ENCODE results near the gene ZNF599.

DNA sequence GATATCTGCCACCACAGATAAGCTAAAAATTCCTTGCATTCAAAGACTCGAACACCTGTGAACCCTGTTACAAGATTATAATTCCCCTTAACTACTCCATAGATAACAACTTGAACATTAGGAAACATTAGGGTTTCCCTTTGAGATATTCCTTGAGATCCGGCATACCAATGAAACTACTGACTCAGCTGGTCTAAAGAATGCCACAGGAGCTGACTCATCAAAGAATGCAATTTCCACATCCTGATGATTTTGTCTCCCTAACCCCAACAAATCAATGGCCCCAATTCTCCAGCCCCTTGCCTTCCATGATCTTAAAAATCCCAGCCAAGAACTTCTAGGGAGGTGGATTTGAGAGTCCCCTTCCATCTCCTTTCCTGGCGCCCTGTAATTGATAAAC, 35.6 kb upstream of the ZNF599 start:
- TF ChIP-seq, protein P1, sequence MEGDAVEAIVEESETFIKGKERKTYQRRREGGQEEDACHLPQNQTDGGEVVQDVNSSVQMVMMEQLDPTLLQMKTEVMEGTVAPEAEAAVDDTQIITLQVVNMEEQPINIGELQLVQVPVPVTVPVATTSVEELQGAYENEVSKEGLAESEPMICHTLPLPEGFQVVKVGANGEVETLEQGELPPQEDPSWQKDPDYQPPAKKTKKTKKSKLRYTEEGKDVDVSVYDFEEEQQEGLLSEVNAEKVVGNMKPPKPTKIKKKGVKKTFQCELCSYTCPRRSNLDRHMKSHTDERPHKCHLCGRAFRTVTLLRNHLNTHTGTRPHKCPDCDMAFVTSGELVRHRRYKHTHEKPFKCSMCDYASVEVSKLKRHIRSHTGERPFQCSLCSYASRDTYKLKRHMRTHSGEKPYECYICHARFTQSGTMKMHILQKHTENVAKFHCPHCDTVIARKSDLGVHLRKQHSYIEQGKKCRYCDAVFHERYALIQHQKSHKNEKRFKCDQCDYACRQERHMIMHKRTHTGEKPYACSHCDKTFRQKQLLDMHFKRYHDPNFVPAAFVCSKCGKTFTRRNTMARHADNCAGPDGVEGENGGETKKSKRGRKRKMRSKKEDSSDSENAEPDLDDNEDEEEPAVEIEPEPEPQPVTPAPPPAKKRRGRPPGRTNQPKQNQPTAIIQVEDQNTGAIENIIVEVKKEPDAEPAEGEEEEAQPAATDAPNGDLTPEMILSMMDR (IDR thresholded peaks at IDR 0.05 in 2 of 3, conservative IDR thresholded peaks at IDR 0.05 in 1 of 3; ENCODE audit: borderline replicate concordance in 1 of 3, insufficient read depth in 1 of 3, low read depth in 2 of 3, low read length in 2 of 3), result no peak
- TF ChIP-seq, protein P2, sequence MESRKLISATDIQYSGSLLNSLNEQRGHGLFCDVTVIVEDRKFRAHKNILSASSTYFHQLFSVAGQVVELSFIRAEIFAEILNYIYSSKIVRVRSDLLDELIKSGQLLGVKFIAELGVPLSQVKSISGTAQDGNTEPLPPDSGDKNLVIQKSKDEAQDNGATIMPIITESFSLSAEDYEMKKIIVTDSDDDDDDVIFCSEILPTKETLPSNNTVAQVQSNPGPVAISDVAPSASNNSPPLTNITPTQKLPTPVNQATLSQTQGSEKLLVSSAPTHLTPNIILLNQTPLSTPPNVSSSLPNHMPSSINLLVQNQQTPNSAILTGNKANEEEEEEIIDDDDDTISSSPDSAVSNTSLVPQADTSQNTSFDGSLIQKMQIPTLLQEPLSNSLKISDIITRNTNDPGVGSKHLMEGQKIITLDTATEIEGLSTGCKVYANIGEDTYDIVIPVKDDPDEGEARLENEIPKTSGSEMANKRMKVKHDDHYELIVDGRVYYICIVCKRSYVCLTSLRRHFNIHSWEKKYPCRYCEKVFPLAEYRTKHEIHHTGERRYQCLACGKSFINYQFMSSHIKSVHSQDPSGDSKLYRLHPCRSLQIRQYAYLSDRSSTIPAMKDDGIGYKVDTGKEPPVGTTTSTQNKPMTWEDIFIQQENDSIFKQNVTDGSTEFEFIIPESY (IDR thresholded peaks at IDR 0.05; ENCODE audit: extremely low read depth, insufficient replicate concordance, low read length), result no peak
- TF ChIP-seq CEBPB (IDR thresholded peaks at IDR 0.05; ENCODE audit: low read depth) (no peak), ZFX (IDR thresholded peaks at IDR 0.05) (no peak), EZH2 (IDR thresholded peaks at IDR 0.05) (no peak), POLR2A (IDR thresholded peaks at IDR 0.05; ENCODE audit: borderline replicate concordance, extremely low read depth, insufficient read depth, insufficient read length) (no peak), CBX3 (IDR thresholded peaks at IDR 0.05; ENCODE audit: low read depth) (no peak)
- TF ChIP-seq, protein P3, sequence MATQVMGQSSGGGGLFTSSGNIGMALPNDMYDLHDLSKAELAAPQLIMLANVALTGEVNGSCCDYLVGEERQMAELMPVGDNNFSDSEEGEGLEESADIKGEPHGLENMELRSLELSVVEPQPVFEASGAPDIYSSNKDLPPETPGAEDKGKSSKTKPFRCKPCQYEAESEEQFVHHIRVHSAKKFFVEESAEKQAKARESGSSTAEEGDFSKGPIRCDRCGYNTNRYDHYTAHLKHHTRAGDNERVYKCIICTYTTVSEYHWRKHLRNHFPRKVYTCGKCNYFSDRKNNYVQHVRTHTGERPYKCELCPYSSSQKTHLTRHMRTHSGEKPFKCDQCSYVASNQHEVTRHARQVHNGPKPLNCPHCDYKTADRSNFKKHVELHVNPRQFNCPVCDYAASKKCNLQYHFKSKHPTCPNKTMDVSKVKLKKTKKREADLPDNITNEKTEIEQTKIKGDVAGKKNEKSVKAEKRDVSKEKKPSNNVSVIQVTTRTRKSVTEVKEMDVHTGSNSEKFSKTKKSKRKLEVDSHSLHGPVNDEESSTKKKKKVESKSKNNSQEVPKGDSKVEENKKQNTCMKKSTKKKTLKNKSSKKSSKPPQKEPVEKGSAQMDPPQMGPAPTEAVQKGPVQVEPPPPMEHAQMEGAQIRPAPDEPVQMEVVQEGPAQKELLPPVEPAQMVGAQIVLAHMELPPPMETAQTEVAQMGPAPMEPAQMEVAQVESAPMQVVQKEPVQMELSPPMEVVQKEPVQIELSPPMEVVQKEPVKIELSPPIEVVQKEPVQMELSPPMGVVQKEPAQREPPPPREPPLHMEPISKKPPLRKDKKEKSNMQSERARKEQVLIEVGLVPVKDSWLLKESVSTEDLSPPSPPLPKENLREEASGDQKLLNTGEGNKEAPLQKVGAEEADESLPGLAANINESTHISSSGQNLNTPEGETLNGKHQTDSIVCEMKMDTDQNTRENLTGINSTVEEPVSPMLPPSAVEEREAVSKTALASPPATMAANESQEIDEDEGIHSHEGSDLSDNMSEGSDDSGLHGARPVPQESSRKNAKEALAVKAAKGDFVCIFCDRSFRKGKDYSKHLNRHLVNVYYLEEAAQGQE (IDR thresholded peaks at IDR 0.05; ENCODE audit: low read depth), result no peak
